Activated T-helper 1 cell treated with Interleukin-2 at 50 U/mL for 16 hours (primary cell): ENCODE results near the gene RTEL1.

Experiments used
- DNase-seq: peaks from one replicate; pipeline ENCODE4 v3.0.0-alpha.2; 2020; ENCODE audit warnings: low read depth

The RTEL1 gene

DNA sequence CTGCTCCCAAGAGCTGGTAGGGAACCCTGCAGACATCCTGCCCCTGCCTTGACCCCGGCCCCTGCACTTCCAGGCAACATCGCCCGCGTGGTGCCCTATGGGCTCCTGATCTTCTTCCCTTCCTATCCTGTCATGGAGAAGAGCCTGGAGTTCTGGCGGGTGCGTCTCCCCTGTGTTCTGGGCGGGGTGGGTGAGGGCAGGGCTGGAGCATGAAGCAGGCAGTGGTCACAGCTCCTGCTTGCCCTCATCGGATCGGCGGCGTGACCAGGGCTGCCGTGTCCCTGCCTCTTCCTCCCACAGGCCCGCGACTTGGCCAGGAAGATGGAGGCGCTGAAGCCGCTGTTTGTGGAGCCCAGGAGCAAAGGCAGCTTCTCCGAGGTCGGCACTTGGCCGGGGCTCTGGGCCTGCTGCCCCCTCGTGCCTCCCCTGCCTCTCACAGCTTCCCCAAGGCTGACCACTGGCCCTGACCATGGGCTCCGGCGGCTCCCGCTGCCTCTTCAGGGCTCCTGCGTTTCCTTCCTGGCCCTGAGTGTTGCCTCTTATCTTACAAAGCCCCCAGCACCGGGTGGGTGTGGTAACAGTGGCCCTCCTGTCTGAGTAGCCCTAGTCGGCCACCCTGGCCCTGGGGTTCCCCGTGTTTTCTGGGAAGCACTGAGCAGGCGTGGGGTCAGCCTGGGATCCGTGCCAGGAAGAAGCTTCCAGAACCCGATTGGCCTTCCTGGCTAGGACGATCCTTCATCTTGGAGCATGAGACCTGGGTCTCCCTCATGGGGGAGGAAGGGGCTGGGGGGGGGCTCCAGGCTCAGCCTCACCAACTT lies 30.3 kb downstream of the RTEL1 start:
- DNase-seq = no peak

- no peak for DNase-seq
Observed at GRCh38 chr20:63689046-63690002, 31.2 kb downstream of the RTEL1 start.

DNA sequence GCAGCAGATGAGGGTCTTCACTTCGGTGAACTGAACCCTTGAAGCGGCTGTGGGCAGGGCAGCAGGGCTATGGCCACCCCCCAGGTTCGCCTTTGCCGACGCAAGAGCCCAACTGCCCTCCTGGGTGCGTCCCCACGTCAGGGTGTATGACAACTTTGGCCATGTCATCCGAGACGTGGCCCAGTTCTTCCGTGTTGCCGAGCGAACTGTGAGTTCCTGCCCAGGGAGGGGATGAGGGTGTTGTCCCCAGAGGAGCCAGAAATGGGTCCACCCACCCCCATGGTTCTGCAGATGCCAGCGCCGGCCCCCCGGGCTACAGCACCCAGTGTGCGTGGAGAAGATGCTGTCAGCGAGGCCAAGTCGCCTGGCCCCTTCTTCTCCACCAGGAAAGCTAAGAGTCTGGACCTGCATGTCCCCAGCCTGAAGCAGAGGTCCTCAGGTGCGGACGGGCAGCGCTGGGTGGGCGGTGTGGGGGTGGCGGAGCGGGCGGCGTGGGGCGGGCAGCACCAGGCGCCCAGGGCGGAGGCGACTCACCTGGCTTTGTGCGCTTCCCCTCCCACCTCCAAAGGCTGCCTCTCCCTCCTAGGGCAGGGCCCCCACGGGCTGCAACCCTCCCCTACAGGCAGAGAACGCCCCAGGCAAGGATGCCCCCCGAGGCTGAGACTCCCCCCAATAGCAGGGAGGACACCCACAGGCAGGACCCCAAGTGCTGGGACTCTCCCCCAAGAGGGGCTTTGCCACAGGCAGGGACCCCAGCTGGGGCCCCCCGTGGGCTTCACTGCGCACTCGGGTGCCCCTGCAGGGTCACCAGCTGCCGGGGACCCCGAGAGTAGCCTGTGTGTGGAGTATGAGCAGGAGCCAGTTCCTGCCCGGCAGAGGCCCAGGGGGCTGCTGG lies 32.1 kb downstream of the RTEL1 start:
- DNase-seq = no peak

DNA sequence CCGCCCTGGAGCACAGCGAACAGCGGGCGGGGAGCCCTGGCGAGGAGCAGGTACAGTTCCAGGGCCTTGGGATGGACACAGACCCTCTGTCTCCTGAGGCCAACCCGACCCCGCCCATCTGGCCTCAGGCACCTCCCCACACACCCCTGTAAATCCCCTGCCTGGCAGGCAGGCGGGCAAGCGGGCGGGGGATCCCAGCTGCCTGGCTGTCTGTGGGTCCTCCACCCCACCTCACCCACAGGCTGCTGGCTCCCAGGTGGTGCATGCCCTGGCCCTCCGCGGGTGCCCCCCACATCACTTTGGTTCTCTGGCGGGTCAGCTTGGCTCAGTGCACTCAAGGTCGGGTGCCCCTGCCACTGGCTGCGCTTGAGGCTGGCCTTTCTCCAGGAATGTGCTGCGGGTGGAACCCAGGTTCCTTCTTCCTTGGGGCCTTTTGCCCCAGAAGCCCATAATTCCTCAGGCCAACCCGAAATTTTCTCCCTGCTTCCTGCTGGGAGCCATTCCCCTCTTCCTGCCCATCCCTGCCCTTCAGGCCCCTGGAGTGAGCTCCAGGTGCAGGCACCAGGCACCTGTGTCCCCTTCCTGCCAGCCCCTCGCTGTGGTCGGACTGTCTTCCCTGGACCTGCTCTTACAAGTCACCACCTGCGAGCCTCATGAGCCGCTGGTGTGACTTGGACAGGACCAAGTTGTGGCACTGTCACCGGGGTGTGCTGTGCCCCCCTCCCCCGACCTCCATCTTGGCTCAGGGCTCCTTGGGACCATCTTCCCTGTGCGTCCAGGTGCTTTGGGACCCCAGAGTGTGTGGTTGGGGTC lies 33.0 kb downstream of the RTEL1 start:
- no peak for DNase-seq

- no peak for DNase-seq
Observed at GRCh38 chr20:63691711-63692435, 33.8 kb downstream of the RTEL1 start.

GRCh38 chr20:63692436-63693082 lies 34.4 kb downstream of the RTEL1 start:
- DNase-seq = no peak

- no peak for DNase-seq
Observed at GRCh38 chr20:63693083-63693732, 35.1 kb downstream of the RTEL1 start.

- DNase-seq = no peak
Observed at GRCh38 chr20:63693733-63694583, 35.8 kb downstream of the RTEL1 start.

- no peak for DNase-seq
Observed at GRCh38 chr20:63694584-63695423, 36.7 kb downstream of the RTEL1 start.

DNA sequence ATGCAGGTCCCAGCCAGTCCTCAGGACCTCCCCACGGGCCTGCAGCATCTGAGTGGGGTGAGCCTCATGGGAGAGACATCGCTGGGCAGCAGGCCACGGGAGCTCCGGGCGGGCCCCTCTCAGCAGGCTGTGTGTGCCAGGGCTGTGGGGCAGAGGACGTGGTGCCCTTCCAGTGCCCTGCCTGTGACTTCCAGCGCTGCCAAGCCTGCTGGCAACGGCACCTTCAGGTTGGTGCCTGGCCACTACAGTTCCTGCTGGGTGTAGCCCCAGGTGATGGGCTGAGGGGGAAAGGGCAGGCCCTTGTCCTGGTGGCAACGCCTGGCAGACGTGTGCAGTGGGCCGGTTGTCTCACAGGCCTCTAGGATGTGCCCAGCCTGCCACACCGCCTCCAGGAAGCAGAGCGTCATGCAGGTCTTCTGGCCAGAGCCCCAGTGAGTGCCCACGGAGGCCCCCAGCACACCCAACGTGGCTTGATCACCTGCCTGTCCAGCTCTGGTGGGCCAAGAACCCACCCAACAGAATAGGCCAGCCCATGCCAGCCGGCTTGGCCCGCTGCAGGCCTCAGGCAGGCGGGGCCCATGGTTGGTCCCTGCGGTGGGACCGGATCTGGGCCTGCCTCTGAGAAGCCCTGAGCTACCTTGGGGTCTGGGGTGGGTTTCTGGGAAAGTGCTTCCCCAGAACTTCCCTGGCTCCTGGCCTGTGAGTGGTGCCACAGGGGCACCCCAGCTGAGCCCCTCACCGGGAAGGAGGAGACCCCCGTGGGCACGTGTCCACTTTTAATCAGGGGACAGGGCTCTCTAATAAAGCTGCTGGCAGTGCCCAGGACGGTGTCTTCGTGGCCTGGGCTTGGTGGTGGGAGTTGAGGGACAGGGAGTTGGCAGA lies 37.6 kb downstream of the RTEL1 start:
- DNase-seq = no peak

DNA sequence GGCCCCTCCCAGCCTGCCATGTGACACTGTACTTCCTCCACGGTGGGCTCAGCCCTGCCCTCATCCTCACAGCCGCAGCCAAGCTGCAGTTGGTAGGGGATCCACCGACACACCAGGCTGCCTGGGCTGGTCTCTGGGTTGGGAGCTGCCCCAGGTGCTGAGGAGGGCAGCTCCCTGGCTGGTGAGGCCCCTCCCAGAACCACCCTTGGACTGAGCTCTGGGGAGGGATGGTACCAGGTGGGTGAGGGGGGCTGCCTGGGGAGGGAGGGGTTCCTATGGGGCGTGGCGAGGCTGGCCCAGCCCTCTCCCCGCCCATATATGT lies 38.2 kb downstream of the RTEL1 start:
- DNase-seq = no peak

GRCh38 chr20:63696628-63697356 lies 38.7 kb downstream of the RTEL1 start, which contains the start of gene TNFRSF6B:
TNFRSF6B (plus strand) TSS chr20:63696652; CDS start chr20:63696768, 116 bp downstream.
- DNase-seq = no peak

- no peak for DNase-seq
Observed at GRCh38 chr20:63697357-63697867, 39.3 kb downstream of the RTEL1 start.

DNA sequence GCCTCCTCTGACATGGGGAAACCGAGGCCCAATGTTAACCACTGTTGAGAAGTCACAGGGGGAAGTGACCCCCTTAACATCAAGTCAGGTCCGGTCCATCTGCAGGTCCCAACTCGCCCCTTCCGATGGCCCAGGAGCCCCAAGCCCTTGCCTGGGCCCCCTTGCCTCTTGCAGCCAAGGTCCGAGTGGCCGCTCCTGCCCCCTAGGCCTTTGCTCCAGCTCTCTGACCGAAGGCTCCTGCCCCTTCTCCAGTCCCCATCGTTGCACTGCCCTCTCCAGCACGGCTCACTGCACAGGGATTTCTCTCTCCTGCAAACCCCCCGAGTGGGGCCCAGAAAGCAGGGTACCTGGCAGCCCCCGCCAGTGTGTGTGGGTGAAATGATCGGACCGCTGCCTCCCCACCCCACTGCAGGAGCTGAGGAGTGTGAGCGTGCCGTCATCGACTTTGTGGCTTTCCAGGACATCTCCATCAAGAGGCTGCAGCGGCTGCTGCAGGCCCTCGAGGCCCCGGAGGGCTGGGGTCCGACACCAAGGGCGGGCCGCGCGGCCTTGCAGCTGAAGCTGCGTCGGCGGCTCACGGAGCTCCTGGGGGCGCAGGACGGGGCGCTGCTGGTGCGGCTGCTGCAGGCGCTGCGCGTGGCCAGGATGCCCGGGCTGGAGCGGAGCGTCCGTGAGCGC lies 39.9 kb downstream of the RTEL1 start:
- DNase-seq = no peak
